ENCODE data around the gene NEU2.

DNA sequence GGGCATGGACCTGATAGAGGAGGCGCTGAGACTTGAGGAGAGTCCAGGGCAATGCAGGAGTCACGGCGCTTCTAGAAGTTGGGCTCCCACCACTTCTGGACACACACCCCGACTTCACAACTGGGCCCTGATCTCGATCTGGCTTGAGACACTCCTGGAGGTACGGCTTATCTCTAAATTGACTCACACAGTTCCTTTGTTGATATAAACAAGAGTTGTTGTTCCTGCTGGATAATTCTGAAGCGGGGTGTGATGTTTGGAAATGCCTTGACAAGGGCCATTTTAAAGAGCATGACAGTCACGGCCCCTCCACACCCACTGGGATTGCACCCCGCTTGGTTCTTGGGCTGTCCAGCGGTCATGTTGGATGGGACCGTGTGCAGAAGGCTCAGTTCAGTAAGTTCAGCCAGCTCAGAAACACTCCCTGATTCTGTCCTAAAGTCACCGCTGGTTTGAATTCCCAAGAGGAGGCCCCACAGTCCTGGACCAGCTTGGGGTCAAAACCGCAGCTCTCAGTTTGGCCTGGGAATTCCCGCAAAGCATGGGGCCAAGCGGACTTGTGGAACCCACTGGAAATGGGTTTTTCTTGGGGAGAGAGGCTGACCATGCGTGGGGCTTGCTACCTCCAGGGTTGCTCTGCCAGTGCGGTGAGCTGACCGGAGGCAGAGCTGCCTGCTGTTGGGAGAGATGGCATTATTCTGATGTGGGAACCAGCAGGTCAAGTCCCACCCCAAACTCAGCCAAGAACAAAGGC is 9.3 kb upstream of the NEU2 start:
- TF ChIP-seq, protein P1, sequence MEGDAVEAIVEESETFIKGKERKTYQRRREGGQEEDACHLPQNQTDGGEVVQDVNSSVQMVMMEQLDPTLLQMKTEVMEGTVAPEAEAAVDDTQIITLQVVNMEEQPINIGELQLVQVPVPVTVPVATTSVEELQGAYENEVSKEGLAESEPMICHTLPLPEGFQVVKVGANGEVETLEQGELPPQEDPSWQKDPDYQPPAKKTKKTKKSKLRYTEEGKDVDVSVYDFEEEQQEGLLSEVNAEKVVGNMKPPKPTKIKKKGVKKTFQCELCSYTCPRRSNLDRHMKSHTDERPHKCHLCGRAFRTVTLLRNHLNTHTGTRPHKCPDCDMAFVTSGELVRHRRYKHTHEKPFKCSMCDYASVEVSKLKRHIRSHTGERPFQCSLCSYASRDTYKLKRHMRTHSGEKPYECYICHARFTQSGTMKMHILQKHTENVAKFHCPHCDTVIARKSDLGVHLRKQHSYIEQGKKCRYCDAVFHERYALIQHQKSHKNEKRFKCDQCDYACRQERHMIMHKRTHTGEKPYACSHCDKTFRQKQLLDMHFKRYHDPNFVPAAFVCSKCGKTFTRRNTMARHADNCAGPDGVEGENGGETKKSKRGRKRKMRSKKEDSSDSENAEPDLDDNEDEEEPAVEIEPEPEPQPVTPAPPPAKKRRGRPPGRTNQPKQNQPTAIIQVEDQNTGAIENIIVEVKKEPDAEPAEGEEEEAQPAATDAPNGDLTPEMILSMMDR (IDR thresholded peaks at IDR 0.05) = no peak
- TF ChIP-seq POLR2A (IDR thresholded peaks at IDR 0.05) = no peak

All from heart left ventricle (tissue), 13 donors.